Prostate gland (tissue), 2 donors: ENCODE results near the gene ROBO1. TPM values are rescaled to one million over a fixed set of nuclear protein-coding genes. Genes with fewer than 3 reads are reported as not detected.

ENCODE experiments used
- DNase-seq: peaks from one replicate; pipeline ENCODE4 v3.0.0-alpha.2; 2019; ENCODE audit warnings: low spot score
- H3K27ac ChIP-seq, 2 donors: fragments of 200-600 bp; sonication (generic); 2 replicates each; pipeline ENCODE4 v1.5.1; 2017 to 2019
- H3K27me3 ChIP-seq: fragments of 200-600 bp; sonication (generic); replicated peaks from 2 replicates; pipeline ENCODE4 v1.5.1; 2019; ENCODE audit not compliant: insufficient read depth
- H3K36me3 ChIP-seq, 2 donors: fragments of 200-600 bp; sonication (generic); 1 replicate in 1 of 2; 2 replicates in 1 of 2; pipeline versions ENCODE4 v1.5.1 to v1.8.1; 2017 to 2019
- H3K4me1 ChIP-seq: fragments of 200-600 bp; sonication (generic); replicated peaks from 2 replicates; pipeline ENCODE4 v1.5.1; 2019
- H3K4me3 ChIP-seq, 2 donors: fragments of 200-600 bp; sonication (generic); 2 replicates each; pipeline ENCODE4 v1.5.1; 2017 to 2019
- H3K9me3 ChIP-seq: fragments of 200-600 bp; sonication (generic); 2 replicates; pipeline ENCODE4 v1.5.1; 2017
- POLR2A ChIP-seq: fragments of 450-650 bp; IDR thresholded peaks from one replicate; pipeline ENCODE4 v1.6.1; 2016; ENCODE audit warnings: antibody characterized with exemption, mild to moderate bottlenecking
- POLR2AphosphoS5 ChIP-seq: sonication (generic); formaldehyde crosslinking; IDR thresholded peaks from one replicate; pipeline ENCODE4 v1.6.1; 2017; ENCODE audit warnings: antibody characterized with exemption
- WGBS: methylation state at CpG from one replicate; pipeline ENCODE4 v1.1.5; 2018; 5-methylcytosine and 5-hydroxymethylcytosine counted together
- intact Hi-C: fragments of 100-400 bp; cut with DNase I; formaldehyde crosslinking; loops from one replicate; pipeline ENCODE4 v1.14.2; 2022
- total RNA-seq, 2 donors: library from RNA; depleted of rRNA; stranded (reverse); fragments of >200 nt; gene quantifications; one replicate each; pipeline ENCODE4 v1.1.0, GENCODE V29; 2016
- TF ChIP-seq, protein P1 (sequence below), 4 experiments: fragments of 200-600 bp in 2 of 4; fragments of 450-650 bp in 2 of 4; sonication (generic) in 2 of 4; IDR thresholded peaks; 1 replicate in 3 of 4; 2 replicates in 1 of 4; pipeline ENCODE4 v1.5.1; 2016 to 2019; ENCODE audit warnings: antibody characterized with exemption in 4 of 4, mild to moderate bottlenecking in 2 of 4, moderate library complexity in 2 of 4

ROBO1 gene
- total RNA-seq, 2 donors from 2014 or later, result 37.6 to 50.8 TPM

GRCh38 chr3:78994174-78995027 lies 773.4 kb downstream of the ROBO1 start:
- intact Hi-C loops, result no loop called here
- no peaks in the 10 kb centered on the region for H3K27me3 ChIP-seq
- H3K27ac ChIP-seq, result no peak overlapping the region
- no peaks in the 10 kb centered on the region for H3K36me3 ChIP-seq
- H3K9me3 ChIP-seq, result no peaks in the 10 kb centered on the region
- 71% methylated on average over 9 of the region's 9 CpGs for WGBS
- TF ChIP-seq POLR2AphosphoS5, result no peak
- no peaks in the 10 kb centered on the region for H3K4me1 ChIP-seq
- no peak for DNase-seq
- no peak overlapping the region for H3K4me3 ChIP-seq

DNA sequence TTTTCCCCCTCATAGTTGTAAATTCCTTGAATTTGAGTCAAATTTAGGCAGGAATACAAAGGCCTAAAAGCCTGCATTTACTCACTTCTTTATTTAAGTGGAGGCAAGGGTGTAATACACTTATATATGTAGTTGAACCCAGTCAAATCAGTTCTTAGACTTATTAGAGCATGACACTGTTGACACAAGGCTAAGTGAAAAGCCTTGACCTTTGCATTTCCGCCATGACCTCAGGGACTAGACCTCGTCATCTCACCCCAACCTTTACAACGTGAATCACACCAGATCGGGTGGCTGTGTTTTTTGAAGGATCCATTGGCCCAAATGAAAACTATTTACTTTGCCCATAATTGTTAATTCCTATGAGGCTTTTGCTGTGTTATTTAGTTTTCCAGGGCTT lies 774.4 kb downstream of the ROBO1 start:
- intact Hi-C loops, result no loop called here
- Histone ChIP-seq H3K9me3 (no peaks in the 10 kb centered on the region), H3K27me3 (no peaks in the 10 kb centered on the region)

DNA sequence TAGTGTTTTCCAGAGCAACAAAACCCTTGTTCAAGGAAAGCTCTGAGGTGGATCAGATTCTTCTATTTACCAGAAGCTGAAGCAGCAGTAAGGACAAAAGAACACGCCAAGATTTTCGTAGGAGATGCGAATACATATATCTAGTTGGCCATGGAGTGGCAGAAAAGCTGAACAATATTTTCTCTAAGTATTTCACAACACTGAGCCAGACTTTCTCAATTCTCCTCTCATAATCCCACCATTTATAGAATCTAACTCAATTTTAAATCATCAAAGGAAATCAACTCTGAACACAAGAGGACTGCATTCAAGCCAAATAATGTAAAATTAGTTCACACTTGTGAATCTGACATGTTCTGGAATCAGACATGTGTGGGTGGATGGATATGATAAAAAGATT lies 775.0 kb downstream of the ROBO1 start:
- H3K9me3 ChIP-seq, result no peaks in the 10 kb centered on the region
- intact Hi-C loops, result no loop called here
- 71% methylated on average over 3 of the region's 3 CpGs for WGBS
- no peaks in the 10 kb centered on the region for H3K36me3 ChIP-seq
- DNase-seq, result no peak
- no peak overlapping the region for H3K4me3 ChIP-seq
- TF ChIP-seq POLR2A (no peak), POLR2AphosphoS5 (no peak)
- TF ChIP-seq, protein P1, sequence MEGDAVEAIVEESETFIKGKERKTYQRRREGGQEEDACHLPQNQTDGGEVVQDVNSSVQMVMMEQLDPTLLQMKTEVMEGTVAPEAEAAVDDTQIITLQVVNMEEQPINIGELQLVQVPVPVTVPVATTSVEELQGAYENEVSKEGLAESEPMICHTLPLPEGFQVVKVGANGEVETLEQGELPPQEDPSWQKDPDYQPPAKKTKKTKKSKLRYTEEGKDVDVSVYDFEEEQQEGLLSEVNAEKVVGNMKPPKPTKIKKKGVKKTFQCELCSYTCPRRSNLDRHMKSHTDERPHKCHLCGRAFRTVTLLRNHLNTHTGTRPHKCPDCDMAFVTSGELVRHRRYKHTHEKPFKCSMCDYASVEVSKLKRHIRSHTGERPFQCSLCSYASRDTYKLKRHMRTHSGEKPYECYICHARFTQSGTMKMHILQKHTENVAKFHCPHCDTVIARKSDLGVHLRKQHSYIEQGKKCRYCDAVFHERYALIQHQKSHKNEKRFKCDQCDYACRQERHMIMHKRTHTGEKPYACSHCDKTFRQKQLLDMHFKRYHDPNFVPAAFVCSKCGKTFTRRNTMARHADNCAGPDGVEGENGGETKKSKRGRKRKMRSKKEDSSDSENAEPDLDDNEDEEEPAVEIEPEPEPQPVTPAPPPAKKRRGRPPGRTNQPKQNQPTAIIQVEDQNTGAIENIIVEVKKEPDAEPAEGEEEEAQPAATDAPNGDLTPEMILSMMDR (IDR thresholded peaks at IDR 0.05), result no peak
- no peaks in the 10 kb centered on the region for H3K4me1 ChIP-seq
- H3K27me3 ChIP-seq, result no peaks in the 10 kb centered on the region
- no peak overlapping the region for H3K27ac ChIP-seq

More for the DNA sequence above, 774.4 kb downstream of the ROBO1 start:
- Histone ChIP-seq H3K4me1 (no peaks in the 10 kb centered on the region), H3K36me3 (no peaks in the 10 kb centered on the region), H3K27ac (no peak overlapping the region), H3K4me3 (no peak overlapping the region)
- no peak for DNase-seq
- 90% methylated on average over 4 of the region's 4 CpGs for WGBS
- TF ChIP-seq POLR2AphosphoS5 (no peak), POLR2A (no peak)
- TF ChIP-seq, protein P1 (IDR thresholded peaks at IDR 0.05), result no peak

DNA sequence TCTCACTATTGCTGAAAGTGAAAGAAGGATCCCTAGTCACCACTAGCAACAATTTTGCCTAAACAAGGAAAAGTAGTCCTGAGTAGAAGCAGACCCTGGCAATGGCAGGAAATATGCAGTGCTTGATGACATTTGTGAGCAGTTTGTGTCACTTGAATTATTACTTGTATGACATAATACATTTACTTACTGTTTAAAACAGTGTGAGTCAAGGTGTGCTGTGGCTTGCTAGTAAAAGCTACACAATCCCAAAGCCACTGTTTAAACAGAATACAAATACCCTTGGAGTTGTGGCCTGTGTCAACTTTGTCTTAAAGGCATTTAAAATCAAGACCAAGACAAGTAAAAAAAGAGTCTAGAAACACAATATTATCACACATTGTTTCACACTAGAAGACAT lies 775.4 kb downstream of the ROBO1 start:
- Histone ChIP-seq H3K27me3 (no peaks in the 10 kb centered on the region), H3K9me3 (no peaks in the 10 kb centered on the region), H3K27ac (no peak overlapping the region), H3K4me3 (no peak overlapping the region), H3K36me3 (no peaks in the 10 kb centered on the region), H3K4me1 (no peaks in the 10 kb centered on the region)
- DNase-seq, result no peak
- intact Hi-C loops, result no loop called here
- no peak for TF ChIP-seq POLR2AphosphoS5
- no peak for TF ChIP-seq POLR2A
- TF ChIP-seq, protein P1 (IDR thresholded peaks at IDR 0.05), result no peak

DNA sequence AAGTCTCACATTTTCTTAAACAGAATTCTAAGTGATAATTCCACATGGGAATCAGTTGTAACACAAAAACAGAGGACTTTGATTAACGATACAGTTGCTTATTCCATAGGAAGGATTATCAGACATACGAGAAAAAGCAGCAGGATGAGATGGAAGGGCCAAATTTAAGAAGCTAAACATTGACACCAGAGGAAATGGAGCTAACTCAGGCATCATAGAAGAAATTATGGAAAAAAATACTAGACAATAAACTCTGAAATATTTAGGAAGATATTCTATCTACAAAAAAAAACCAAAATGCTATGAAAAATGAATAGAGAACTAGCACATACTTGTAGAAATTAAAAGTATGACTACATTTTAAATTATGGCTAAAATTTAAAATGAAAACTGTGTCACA lies 776.1 kb downstream of the ROBO1 start:
- DNase-seq, result no peak
- 94% methylated on average over 2 of the region's 2 CpGs for WGBS
- TF ChIP-seq, protein P1 (IDR thresholded peaks at IDR 0.05), result no peak
- no peak for TF ChIP-seq POLR2AphosphoS5
- no peak for TF ChIP-seq POLR2A
- Histone ChIP-seq H3K9me3 (no peaks in the 10 kb centered on the region), H3K27me3 (no peaks in the 10 kb centered on the region), H3K4me1 (no peaks in the 10 kb centered on the region), H3K4me3 (no peak overlapping the region), H3K36me3 (no peaks in the 10 kb centered on the region), H3K27ac (no peak overlapping the region)
- intact Hi-C loops, result no loop called here
